ENCODE data around the gene LRRC45. TPM values are rescaled to one million over a fixed set of nuclear protein-coding genes. Genes with fewer than 3 reads are reported as not detected.

LRRC45 gene
- polyA plus RNA-seq, 1 donor (not counting 4 experiments of a cell fraction or from before 2014, with no cell fraction given), result 2.5 TPM

DNA sequence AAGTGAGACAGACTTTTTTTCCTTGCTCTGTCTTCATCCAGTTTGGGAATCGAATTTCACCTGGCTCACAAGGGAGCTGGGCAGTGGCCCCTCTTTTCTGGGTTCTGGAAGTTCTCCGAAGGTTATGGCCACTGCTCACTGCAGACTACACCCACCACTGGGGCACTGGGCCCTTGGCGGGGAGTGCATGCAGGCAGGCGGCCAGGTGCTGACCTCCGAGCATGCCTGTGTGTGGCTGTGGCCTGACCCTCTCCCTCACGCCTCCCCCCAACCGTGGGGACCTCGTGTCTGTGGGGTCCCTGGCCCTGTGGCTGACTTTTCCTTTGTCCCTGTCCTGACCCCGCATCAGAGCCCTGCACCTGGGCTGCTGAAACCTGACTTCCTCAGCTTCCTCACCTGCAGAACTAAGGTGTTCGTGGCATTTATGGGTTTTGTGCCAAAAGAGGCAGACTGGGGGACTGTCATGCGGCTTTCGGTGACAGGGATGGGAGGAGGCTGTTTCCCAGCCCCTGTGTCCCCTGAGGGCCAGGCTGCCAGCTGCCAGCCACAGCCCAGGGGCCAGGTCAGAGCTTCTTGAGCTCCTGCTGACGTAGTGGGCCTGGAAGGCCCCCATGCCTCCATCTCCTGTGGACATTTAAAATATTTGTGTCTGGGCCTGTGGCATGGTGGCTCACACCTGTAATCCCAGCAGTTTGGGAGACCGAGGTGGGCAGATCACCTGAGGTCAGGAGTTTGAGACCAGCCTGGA is 24.2 kb upstream of the LRRC45 start:
- FAIRE-seq, result no peak
- no peaks in the 10 kb centered on the region for H3K36me3 ChIP-seq (ENCODE audit: control insufficient read depth in 2 of 2, extremely low read depth in 1 of 2, insufficient read depth in 2 of 2, low read length in 2 of 2)

DNA sequence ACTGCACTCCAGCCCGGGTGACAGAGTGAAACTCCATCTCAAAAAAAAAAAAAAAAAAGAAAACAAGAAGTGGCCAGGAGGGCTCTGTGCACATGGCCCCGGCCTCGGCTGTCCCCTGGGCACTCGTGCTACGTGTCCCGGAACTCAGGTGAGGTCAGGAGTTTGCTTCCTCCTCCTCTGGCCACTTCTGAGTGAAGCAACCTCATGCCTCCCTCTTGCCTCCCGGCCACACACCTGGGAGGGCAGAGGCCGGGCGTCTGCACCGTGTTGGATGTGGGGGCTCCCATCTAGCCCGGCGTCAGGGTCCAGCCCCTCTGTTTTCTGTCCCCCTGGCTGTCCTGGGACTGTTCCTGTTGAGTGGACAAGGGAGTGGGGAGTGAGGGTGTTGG is 23.5 kb upstream of the LRRC45 start:
- Histone ChIP-seq H3K9ac (ENCODE audit: control insufficient read depth, extremely low read depth, insufficient read depth, low read length) (no peak overlapping the region), H3K4me2 (ENCODE audit: control insufficient read depth, extremely low read depth, insufficient read depth, low read depth, low read length) (no peak overlapping the region), H3K79me2 (ENCODE audit: control insufficient read depth, insufficient read depth, low read length) (no peaks in the 10 kb centered on the region), H4K20me1 (ENCODE audit: control insufficient read depth, extremely low read depth, insufficient read depth, low read length) (no peaks in the 10 kb centered on the region), H3K4me1 (ENCODE audit: control insufficient read depth, extremely low read depth, insufficient read depth, low read length) (peaks cover 16% of the 10 kb centered on the region), H3K9me1 (ENCODE audit: control insufficient read depth, extremely low read depth, insufficient read depth, low read length) (peaks cover 2% of the 10 kb centered on the region), H2AFZ (ENCODE audit: control insufficient read depth, low read length) (no peak overlapping the region), H3K36me3 (ENCODE audit: control insufficient read depth in 2 of 2, extremely low read depth in 1 of 2, insufficient read depth in 2 of 2, low read length in 2 of 2) (no peaks in the 10 kb centered on the region), H3K4me3 (ENCODE audit: control insufficient read depth in 2 of 3, extremely low read depth in 1 of 3, insufficient read depth in 2 of 3, low read depth in 1 of 3, low read length in 3 of 3) (no peak overlapping the region), H3K27ac (ENCODE audit: control insufficient read depth, insufficient read depth, low read length) (no peak overlapping the region), H3K27me3 (ENCODE audit: control insufficient read depth, extremely low read depth, insufficient read depth, low read length) (no peaks in the 10 kb centered on the region), H3K9me3 (ENCODE audit: control insufficient read depth, low read depth, low read length) (no peaks in the 10 kb centered on the region)
- TF ChIP-seq EZH2 (IDR thresholded peaks at IDR 0.05; ENCODE audit: low read length), result no peak
- TF ChIP-seq, protein P1, sequence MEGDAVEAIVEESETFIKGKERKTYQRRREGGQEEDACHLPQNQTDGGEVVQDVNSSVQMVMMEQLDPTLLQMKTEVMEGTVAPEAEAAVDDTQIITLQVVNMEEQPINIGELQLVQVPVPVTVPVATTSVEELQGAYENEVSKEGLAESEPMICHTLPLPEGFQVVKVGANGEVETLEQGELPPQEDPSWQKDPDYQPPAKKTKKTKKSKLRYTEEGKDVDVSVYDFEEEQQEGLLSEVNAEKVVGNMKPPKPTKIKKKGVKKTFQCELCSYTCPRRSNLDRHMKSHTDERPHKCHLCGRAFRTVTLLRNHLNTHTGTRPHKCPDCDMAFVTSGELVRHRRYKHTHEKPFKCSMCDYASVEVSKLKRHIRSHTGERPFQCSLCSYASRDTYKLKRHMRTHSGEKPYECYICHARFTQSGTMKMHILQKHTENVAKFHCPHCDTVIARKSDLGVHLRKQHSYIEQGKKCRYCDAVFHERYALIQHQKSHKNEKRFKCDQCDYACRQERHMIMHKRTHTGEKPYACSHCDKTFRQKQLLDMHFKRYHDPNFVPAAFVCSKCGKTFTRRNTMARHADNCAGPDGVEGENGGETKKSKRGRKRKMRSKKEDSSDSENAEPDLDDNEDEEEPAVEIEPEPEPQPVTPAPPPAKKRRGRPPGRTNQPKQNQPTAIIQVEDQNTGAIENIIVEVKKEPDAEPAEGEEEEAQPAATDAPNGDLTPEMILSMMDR (optimal IDR thresholded peaks at IDR 0.05 in 1 of 3, IDR thresholded peaks at IDR 0.05 in 1 of 3, conservative IDR thresholded peaks at IDR 0.05 in 1 of 3; ENCODE audit: extremely low read depth in 1 of 3, insufficient read depth in 2 of 3, low read length in 3 of 3), result no peak
- DNase-seq (ENCODE audit: low read depth, low spot score) (no peak), FAIRE-seq (no peak)
- dilution Hi-C loops (cut with MboI; ENCODE audit: extremely low pct_ligation_motif_present, low sequenced_read_pairs), result no loop called here

More for the DNA sequence above, 24.2 kb upstream of the LRRC45 start:
- no peaks in the 10 kb centered on the region for H4K20me1 ChIP-seq (ENCODE audit: control insufficient read depth, extremely low read depth, insufficient read depth, low read length)
- dilution Hi-C loops (cut with MboI; ENCODE audit: extremely low pct_ligation_motif_present, low sequenced_read_pairs), result no loop called here
- no peak overlapping the region for H3K4me3 ChIP-seq (ENCODE audit: control insufficient read depth in 2 of 3, extremely low read depth in 1 of 3, insufficient read depth in 2 of 3, low read depth in 1 of 3, low read length in 3 of 3)
- no peak overlapping the region for H3K9ac ChIP-seq (ENCODE audit: control insufficient read depth, extremely low read depth, insufficient read depth, low read length)
- no peak overlapping the region for H2AFZ ChIP-seq (ENCODE audit: control insufficient read depth, low read length)
- H3K4me1 ChIP-seq (ENCODE audit: control insufficient read depth, extremely low read depth, insufficient read depth, low read length), result peaks cover 9% of the 10 kb centered on the region
- no peaks in the 10 kb centered on the region for H3K27me3 ChIP-seq (ENCODE audit: control insufficient read depth, extremely low read depth, insufficient read depth, low read length)
- H3K9me1 ChIP-seq (ENCODE audit: control insufficient read depth, extremely low read depth, insufficient read depth, low read length), result peaks cover 2% of the 10 kb centered on the region
- H3K79me2 ChIP-seq (ENCODE audit: control insufficient read depth, insufficient read depth, low read length), result no peaks in the 10 kb centered on the region
- DNase-seq (ENCODE audit: low read depth, low spot score), result no peak
- H3K4me2 ChIP-seq (ENCODE audit: control insufficient read depth, extremely low read depth, insufficient read depth, low read depth, low read length), result no peak overlapping the region
- TF ChIP-seq, protein P1 (optimal IDR thresholded peaks at IDR 0.05 in 1 of 3, IDR thresholded peaks at IDR 0.05 in 1 of 3, conservative IDR thresholded peaks at IDR 0.05 in 1 of 3; ENCODE audit: extremely low read depth in 1 of 3, insufficient read depth in 2 of 3, low read length in 3 of 3), result no peak
- TF ChIP-seq EZH2 (IDR thresholded peaks at IDR 0.05; ENCODE audit: low read length), result no peak
- H3K27ac ChIP-seq (ENCODE audit: control insufficient read depth, insufficient read depth, low read length), result no peak overlapping the region
- H3K9me3 ChIP-seq (ENCODE audit: control insufficient read depth, low read depth, low read length), result no peaks in the 10 kb centered on the region
